H1 (cell line): ENCODE measurements around the gene FAM131A. TPM values are rescaled to one million over a fixed set of nuclear protein-coding genes. Genes with fewer than 3 reads are reported as not detected.

Source experiments
- CTCF ChIA-PET: fragments of 300-600 bp; sonication (Branson Sonifier 250); formaldehyde crosslinking; loops from one replicate; lab custom pipeline; 2021; ENCODE audit not compliant: partially characterized antibody; lab: Charles Lee
- POLR2A ChIA-PET: fragments of 300-600 bp; sonication (Branson Sonifier 250); formaldehyde crosslinking; loops from one replicate; lab custom pipeline; 2021; ENCODE audit warnings: inconsistent platforms; ENCODE audit not compliant: partially characterized antibody; lab: Charles Lee
- DNase-seq, 2 experiments: peaks; one replicate each; pipeline versions ENCODE4 v3.0.0 to v3.0.0-alpha.2; 2010 to 2022; ENCODE audit warnings: low spot score in 2 of 2, low read depth in 1 of 2, mixed read lengths in 1 of 2
- FAIRE-seq: peaks from 2 replicates; lab custom pipeline; 2011; peaks lifted over from hg19 to GRCh38; lab: Jason Lieb, UNC
- H2AFZ ChIP-seq: 2 replicates; pipeline ENCODE4 v1.8.1; 2012; ENCODE audit warnings: low read length, inconsistent platforms
- H2AK5ac ChIP-seq: 2 replicates; pipeline ENCODE4 v1.6.1; 2013; ENCODE audit warnings: low read depth, low read length
- H2BK120ac ChIP-seq: replicated peaks from 2 replicates; pipeline ENCODE3; 2013; ENCODE audit warnings: low read depth, low read length, inconsistent platforms
- H2BK12ac ChIP-seq: 2 replicates; pipeline ENCODE4 v1.6.1; 2013; ENCODE audit warnings: low read depth, low read length
- H2BK15ac ChIP-seq: 2 replicates; pipeline ENCODE4 v1.6.1; 2013; ENCODE audit warnings: low read length
- H2BK20ac ChIP-seq: 2 replicates; pipeline ENCODE4 v1.6.1; 2013; ENCODE audit warnings: low read length
- H2BK5ac ChIP-seq: 2 replicates; pipeline ENCODE4 v1.6.1; 2013; ENCODE audit warnings: low read depth, low read length
- H3K14ac ChIP-seq: 2 replicates; pipeline ENCODE4 v1.6.1; 2013; ENCODE audit warnings: inconsistent platforms; ENCODE audit not compliant: insufficient read length
- H3K18ac ChIP-seq: 2 replicates; pipeline ENCODE4 v1.6.1; 2013; ENCODE audit warnings: low read length; ENCODE audit errors: extremely low read depth
- H3K23ac ChIP-seq: 2 replicates; pipeline ENCODE4 v1.6.1; 2013; ENCODE audit warnings: inconsistent platforms; ENCODE audit not compliant: insufficient read length
- H3K23me2 ChIP-seq: 2 replicates; pipeline ENCODE4 v1.6.1; 2013; ENCODE audit warnings: low read depth, low read length
- H3K27ac ChIP-seq: 2 replicates; pipeline ENCODE4 v1.6.1; 2011; ENCODE audit warnings: low read depth, low read length, inconsistent platforms
- H3K27me3 ChIP-seq, 4 experiments: replicated peaks in 1 of 4; 1 replicate in 1 of 4; 2 replicates in 3 of 4; pipeline versions ENCODE4 v1.6.1 to v1.8.1; 2011 to 2013; ENCODE audit warnings: low read length in 3 of 4, mild to moderate bottlenecking in 3 of 4, inconsistent platforms in 2 of 4, mixed read lengths in 2 of 4, moderate library complexity in 1 of 4; ENCODE audit not compliant: control insufficient read depth in 3 of 4, insufficient read depth in 3 of 4; ENCODE audit errors: extremely low read depth in 1 of 4
- H3K36me3 ChIP-seq, 4 experiments: 2 replicates each; pipeline versions ENCODE4 v1.6.1 to v1.8.1; 2011 to 2013; ENCODE audit warnings: mild to moderate bottlenecking in 4 of 4, low read length in 3 of 4, moderate library complexity in 2 of 4, control low read depth in 1 of 4, inconsistent platforms in 1 of 4; ENCODE audit not compliant: insufficient read depth in 4 of 4, control insufficient read depth in 2 of 4
- H3K4ac ChIP-seq: replicated peaks from 2 replicates; pipeline ENCODE3; 2013; ENCODE audit warnings: low read length, low read depth, mixed read lengths, inconsistent platforms; ENCODE audit not compliant: insufficient read length
- H3K4me1 ChIP-seq, 4 experiments: replicated peaks in 1 of 4; 1 replicate in 1 of 4; 2 replicates in 3 of 4; pipeline versions ENCODE4 v1.6.1 to v1.8.1; 2011 to 2013; ENCODE audit warnings: low read length in 3 of 4, inconsistent platforms in 2 of 4, mixed read lengths in 1 of 4; ENCODE audit not compliant: insufficient read depth in 4 of 4, control insufficient read depth in 3 of 4
- H3K4me2 ChIP-seq, 2 experiments: 2 replicates each; pipeline versions ENCODE4 v1.6.1 to v1.8.1; 2011 to 2013; ENCODE audit warnings: low read depth in 2 of 2, low read length in 2 of 2, control low read depth in 1 of 2, inconsistent platforms in 1 of 2, mild to moderate bottlenecking in 1 of 2; ENCODE audit not compliant: insufficient read depth in 1 of 2
- H3K4me3 ChIP-seq, 4 experiments: fragments of 200-600, 300-600 bp in 1 of 4; sonication (generic), shearing (Covaris generic), sonication (Bioruptor Twin) in 1 of 4; 2 replicates each; pipeline versions ENCODE4 v1.5.1 to v1.8.1; 2011 to 2016; ENCODE audit warnings: low read length in 4 of 4, low read depth in 3 of 4, control low read depth in 2 of 4, inconsistent platforms in 2 of 4, mild to moderate bottlenecking in 2 of 4, mixed read lengths in 1 of 4, moderate library complexity in 1 of 4; ENCODE audit not compliant: insufficient read depth in 2 of 4; ENCODE audit errors: extremely low read depth in 1 of 4
- H3K56ac ChIP-seq: replicated peaks from 2 replicates; pipeline ENCODE3; 2013; ENCODE audit warnings: low read depth, mild to moderate bottlenecking, mixed read lengths, low read length, inconsistent platforms; ENCODE audit not compliant: insufficient read length
- H3K79me1 ChIP-seq: 2 replicates; pipeline ENCODE4 v1.6.1; 2013; ENCODE audit warnings: low read depth, low read length, control low read depth
- H3K79me2 ChIP-seq, 2 experiments: 2 replicates each; pipeline versions ENCODE4 v1.6.1 to v1.8.1; 2012 to 2013; ENCODE audit warnings: low read length in 2 of 2, mild to moderate bottlenecking in 2 of 2, inconsistent platforms in 1 of 2; ENCODE audit not compliant: insufficient read depth in 2 of 2, control insufficient read depth in 1 of 2
- H3K9ac ChIP-seq, 4 experiments: replicated peaks in 1 of 4; 1 replicate in 1 of 4; 2 replicates in 3 of 4; pipeline versions ENCODE4 v1.6.1 to v1.8.1; 2011 to 2013; ENCODE audit warnings: low read depth in 3 of 4, low read length in 3 of 4, control low read depth in 2 of 4, mild to moderate bottlenecking in 2 of 4, moderate library complexity in 2 of 4, inconsistent platforms in 1 of 4; ENCODE audit errors: extremely low read depth in 1 of 4
- H3K9me3 ChIP-seq, 2 experiments: 2 replicates each; pipeline versions ENCODE4 v1.6.1 to v1.8.1; 2012 to 2013; ENCODE audit warnings: mild to moderate bottlenecking in 2 of 2, moderate library complexity in 2 of 2, control low read depth in 1 of 2, inconsistent platforms in 1 of 2, low read depth in 1 of 2, low read length in 1 of 2, mixed read lengths in 1 of 2; ENCODE audit not compliant: insufficient read depth in 2 of 2
- H4K20me1 ChIP-seq, 2 experiments: replicated peaks in 1 of 2; 2 replicates each; pipeline versions ENCODE3 to v1.8.1; 2011 to 2013; ENCODE audit warnings: inconsistent platforms in 2 of 2, low read length in 2 of 2, mild to moderate bottlenecking in 1 of 2; ENCODE audit not compliant: insufficient read depth in 2 of 2, control insufficient read depth in 1 of 2
- H4K5ac ChIP-seq: 2 replicates; pipeline ENCODE4 v1.6.1; 2013; ENCODE audit warnings: low read length, low read depth, mixed read lengths, inconsistent platforms; ENCODE audit not compliant: insufficient read length
- H4K8ac ChIP-seq: 2 replicates; pipeline ENCODE4 v1.8.0; 2013; ENCODE audit warnings: mild to moderate bottlenecking, moderate library complexity, low read length, inconsistent platforms; ENCODE audit not compliant: insufficient read depth; ENCODE audit errors: extremely low read depth
- H4K91ac ChIP-seq: replicated peaks from 2 replicates; pipeline ENCODE3; 2013; ENCODE audit warnings: low read length, mixed read lengths, inconsistent platforms; ENCODE audit not compliant: insufficient read length
- CBX8 ChIP-seq: fragments of 300-800, 300-1000 bp; sonication (generic); IDR thresholded peaks from 2 replicates; pipeline ENCODE4 v1.7.1; 2016; ENCODE audit warnings: low read depth, low read length, borderline replicate concordance
- FOSL1 ChIP-seq: IDR thresholded peaks from 2 replicates; pipeline ENCODE4 v1.6.1; 2011; ENCODE audit warnings: mild to moderate bottlenecking, low read depth, low read length, moderate library complexity; ENCODE audit not compliant: insufficient read depth
- POLR2AphosphoS5 ChIP-seq: IDR thresholded peaks from 2 replicates; pipeline ENCODE4 v1.6.1; 2011; ENCODE audit warnings: low read depth, low read length
- POU5F1 ChIP-seq: IDR thresholded peaks from 2 replicates; pipeline ENCODE4 v1.6.1; 2011; ENCODE audit warnings: low read depth, mild to moderate bottlenecking, low read length, moderate library complexity
- RBBP5 ChIP-seq: IDR thresholded peaks from 2 replicates; pipeline ENCODE4 v1.7.1; 2012; ENCODE audit warnings: low read depth, mild to moderate bottlenecking, inconsistent platforms, low read length, moderate library complexity, borderline replicate concordance
- SIRT6 ChIP-seq: IDR thresholded peaks from one replicate; pipeline ENCODE4 v1.7.1; 2012; ENCODE audit warnings: low read length, inconsistent platforms
- TCF12 ChIP-seq: IDR thresholded peaks from 2 replicates; pipeline ENCODE4 v1.6.1; 2011; ENCODE audit warnings: low read depth, mild to moderate bottlenecking, low read length
- WGBS, 2 experiments: shearing (Covaris generic) in 1 of 2; methylation state at CpG; one replicate each; pipeline versions ENCODE4 v1.1.6 to v1.1.7; 2013 to 2015; ENCODE audit warnings: low lambda C conversion rate in 2 of 2, mixed read lengths in 2 of 2, inconsistent platforms in 1 of 2, low coverage in 1 of 2, missing lambda C conversion rate in 1 of 2; ENCODE audit not compliant: insufficient replicate concordance in 2 of 2, insufficient coverage in 1 of 2, insufficient read length in 1 of 2; ENCODE audit errors: extremely low coverage in 1 of 2, missing lambda C conversion rate in 1 of 2; 5-methylcytosine and 5-hydroxymethylcytosine counted together
- polyA plus RNA-seq, 7 experiments: library from polyadenylated mRNA; depleted of rRNA in 3 of 7; stranded (reverse) in 5 of 7; unstranded in 2 of 7; fragments of >200 nt in 5 of 7; fragments of 200-250 nt in 2 of 7; gene quantifications; 1 replicate in 5 of 7; 2 replicates in 1 of 7; 4 replicates in 1 of 7; pipeline versions ENCODE4 v1.2.1 to v1.2.3, GENCODE V29; 2011 to 2013; ENCODE audit warnings: missing spikeins in 2 of 7, mixed read lengths in 2 of 7
- total RNA-seq: library from RNA; stranded (reverse); fragmentation: NEBNext Ultra II Directional; extraction: Animal tissue kit (Norgen Biotek cat#: 25700); gene quantifications from 2 replicates; pipeline ENCODE4 v1.2.1, GENCODE V29; 2021
- TF ChIP-seq, protein P1 (sequence below), 3 experiments: IDR thresholded peaks; 1 replicate in 2 of 3; 2 replicates in 1 of 3; pipeline versions ENCODE4 v1.5.1 to v1.6.1; 2011; ENCODE audit warnings: low read length in 3 of 3, mild to moderate bottlenecking in 3 of 3, inconsistent platforms in 2 of 3, low read depth in 1 of 3, moderate library complexity in 1 of 3; ENCODE audit not compliant: insufficient read depth in 1 of 3; ENCODE audit errors: control extremely low read depth in 1 of 3

The FAM131A gene
- total and polyA plus RNA-seq, 2 of the 8 experiments (the other 6 are each of a cell fraction or from before 2014, with no cell fraction given) = 16.0 to 21.9 TPM

DNA sequence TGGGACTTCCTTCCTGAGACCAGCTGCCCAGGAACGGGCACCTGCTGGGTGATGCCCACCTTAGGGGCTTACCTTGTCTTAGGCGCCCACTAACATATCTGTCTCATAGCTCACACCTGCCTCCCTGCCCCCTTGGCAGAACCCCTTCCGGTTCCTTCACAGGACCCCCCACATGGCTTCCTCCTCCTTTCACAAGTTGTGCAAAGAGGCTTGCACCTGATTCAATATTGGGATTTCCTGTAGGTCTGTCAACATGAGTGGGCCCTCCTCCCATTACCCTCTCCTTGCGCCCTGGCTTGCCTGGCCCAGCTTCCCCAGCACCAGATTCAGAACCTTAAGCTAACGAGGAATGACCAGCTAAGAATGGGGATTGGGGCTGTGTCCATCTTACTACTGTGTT lies 40.0 kb downstream of the FAM131A start:
- Histone ChIP-seq H3K9ac (no peak overlapping the region), H3K4me1 (peaks cover 0 to 33% (median 27%) of the 10 kb centered on the region in 4 experiments; a peak in 6 of 7 replicates), H2AFZ (no peak overlapping the region), H4K5ac (peak overlapping the region; percentile 4), H3K18ac (0 out of 2 replicates have a peak overlapping the region, but pooled peaks have one; percentile 9), H2BK20ac (no peak overlapping the region), H4K8ac (no peak overlapping the region), H3K27ac (no peak overlapping the region), H3K56ac (no peak overlapping the region), H3K27me3 (peaks cover 27 to 40% (median 38%) of the 10 kb centered on the region in 4 experiments), H2BK120ac (no peak overlapping the region), H4K20me1 (peaks cover 2 to 7% of the 10 kb centered on the region in 2 experiments), H3K23ac (no peak overlapping the region), H3K23me2 (peaks cover 15% of the 10 kb centered on the region; the same call in 1 of the 2 replicates), H3K79me2 (no peaks in the 10 kb centered on the region), H2BK5ac (no peak overlapping the region), H3K14ac (no peak overlapping the region), H3K4ac (no peak overlapping the region), H3K4me3 (peak overlapping the region in 1 of 4 experiments; percentile 41; a peak in 1 of 8 replicates), H4K91ac (no peak overlapping the region), H3K79me1 (no peaks in the 10 kb centered on the region), H3K4me2 (peak overlapping the region; percentile 43 to 56), H3K36me3 (no peaks in the 10 kb centered on the region), H2AK5ac (no peak overlapping the region), H2BK15ac (no peak overlapping the region), H3K9me3 (no peaks in the 10 kb centered on the region), H2BK12ac (peak overlapping the region; percentile 62; the same call in 1 of the 2 replicates)
- ChIA-PET CTCF (interaction anchor here (1.0 to 2.1 kb wide), 17 partner anchors 8 to 401 kb away, joined by 3 to 10 read pairs (median 4); partner anchors contain the start of genes CLCN2 and POLR2H), POLR2A (interaction anchor here (0.6 to 1.7 kb wide), 3 partner anchors 10 to 161 kb away, joined by 3 to 5 read pairs (median 4); no protein-coding TSS in a partner anchor)
- 90% methylated on average over 5 of the region's 5 CpGs; no CpG with 5 or more reads in 1 of the 2 experiments for WGBS, 2 experiments
- FAIRE-seq (no peak), DNase-seq (no peak)
- TF ChIP-seq, protein P1, sequence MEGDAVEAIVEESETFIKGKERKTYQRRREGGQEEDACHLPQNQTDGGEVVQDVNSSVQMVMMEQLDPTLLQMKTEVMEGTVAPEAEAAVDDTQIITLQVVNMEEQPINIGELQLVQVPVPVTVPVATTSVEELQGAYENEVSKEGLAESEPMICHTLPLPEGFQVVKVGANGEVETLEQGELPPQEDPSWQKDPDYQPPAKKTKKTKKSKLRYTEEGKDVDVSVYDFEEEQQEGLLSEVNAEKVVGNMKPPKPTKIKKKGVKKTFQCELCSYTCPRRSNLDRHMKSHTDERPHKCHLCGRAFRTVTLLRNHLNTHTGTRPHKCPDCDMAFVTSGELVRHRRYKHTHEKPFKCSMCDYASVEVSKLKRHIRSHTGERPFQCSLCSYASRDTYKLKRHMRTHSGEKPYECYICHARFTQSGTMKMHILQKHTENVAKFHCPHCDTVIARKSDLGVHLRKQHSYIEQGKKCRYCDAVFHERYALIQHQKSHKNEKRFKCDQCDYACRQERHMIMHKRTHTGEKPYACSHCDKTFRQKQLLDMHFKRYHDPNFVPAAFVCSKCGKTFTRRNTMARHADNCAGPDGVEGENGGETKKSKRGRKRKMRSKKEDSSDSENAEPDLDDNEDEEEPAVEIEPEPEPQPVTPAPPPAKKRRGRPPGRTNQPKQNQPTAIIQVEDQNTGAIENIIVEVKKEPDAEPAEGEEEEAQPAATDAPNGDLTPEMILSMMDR (IDR thresholded peaks at IDR 0.05; ENCODE audit: control extremely low read depth in 1 of 3, insufficient read depth in 1 of 3, low read depth in 1 of 3, low read length in 3 of 3) = no peak
- TF ChIP-seq POLR2AphosphoS5 (no peak), SIRT6 (no peak), POU5F1 (no peak), TCF12 (no peak), CBX8 (no peak), RBBP5 (no peak), FOSL1 (no peak)
